DMS114 treated with DMSO at 0.1 percent for 48 hours (cell line): Measurements from ENCODE around the gene SCN1A.

Experiments
- DNase-seq: peaks from one replicate; lab custom pipeline; 2025; ENCODE audit not compliant: unreplicated experiment; lab: John Stamatoyannopoulos, UW

The SCN1A gene

GRCh38 chr2:166082736-166083135 lies 45.1 kb downstream of the SCN1A start:
- no peak for DNase-seq

- DNase-seq, result no peak
Observed at GRCh38 chr2:166081852-166082251, 46.0 kb downstream of the SCN1A start.

DNA sequence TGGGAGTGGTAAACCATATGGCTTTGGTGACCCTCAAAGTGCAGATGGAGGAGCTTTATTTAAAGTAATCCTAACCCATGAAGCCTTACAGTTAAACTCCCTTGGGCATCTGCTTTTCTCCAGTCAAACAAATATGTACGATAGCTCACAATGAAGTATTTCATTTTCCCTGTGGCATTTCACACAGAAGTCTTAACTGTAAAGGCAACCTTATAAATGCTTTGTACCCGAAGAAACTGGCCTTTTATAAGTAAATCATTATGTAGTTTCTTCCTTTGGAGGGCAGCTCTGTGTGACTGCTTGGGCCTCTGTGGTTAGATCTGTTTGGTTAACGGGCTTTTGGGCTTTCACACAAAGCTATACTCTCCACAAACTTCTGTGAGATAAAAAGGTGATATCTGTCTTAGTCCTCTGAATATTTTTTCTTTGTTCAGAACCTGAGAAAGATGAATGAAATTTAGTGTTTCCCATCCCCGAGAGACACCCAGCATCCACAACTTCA lies 46.6 kb downstream of the SCN1A start:
- DNase-seq, result no peak

GRCh38 chr2:166074430-166074829 lies 53.4 kb downstream of the SCN1A start:
- DNase-seq, result no peak

GRCh38 chr2:166074011-166074410 lies 53.8 kb downstream of the SCN1A start:
- DNase-seq, result no peak

- DNase-seq, result no peak
Observed at GRCh38 chr2:166070231-166070630, 57.6 kb downstream of the SCN1A start.

GRCh38 chr2:166068981-166069380 lies 58.8 kb downstream of the SCN1A start:
- DNase-seq, result no peak

DNA sequence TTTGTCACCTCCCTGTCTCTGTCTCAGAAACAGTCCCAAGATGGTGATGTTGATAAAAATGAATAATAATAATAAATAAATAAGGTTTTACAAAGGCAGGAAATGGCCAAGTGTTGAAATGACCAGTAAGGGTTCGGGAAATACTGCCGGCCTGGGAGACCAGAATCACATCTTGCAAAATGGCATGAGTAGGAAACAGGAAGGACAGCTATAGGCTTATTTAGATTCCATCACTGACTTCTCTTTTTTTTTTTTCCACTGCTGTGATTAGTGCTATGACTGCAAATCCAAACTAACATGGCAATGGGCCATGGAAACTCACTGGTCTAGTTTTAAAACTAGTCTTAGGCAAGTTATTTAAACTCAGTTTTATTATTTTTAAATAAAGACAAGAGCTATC lies 60.6 kb downstream of the SCN1A start:
- DNase-seq, result no peak

- no peak for DNase-seq
Observed at GRCh38 chr2:166060191-166060590, 67.6 kb downstream of the SCN1A start.

DNA sequence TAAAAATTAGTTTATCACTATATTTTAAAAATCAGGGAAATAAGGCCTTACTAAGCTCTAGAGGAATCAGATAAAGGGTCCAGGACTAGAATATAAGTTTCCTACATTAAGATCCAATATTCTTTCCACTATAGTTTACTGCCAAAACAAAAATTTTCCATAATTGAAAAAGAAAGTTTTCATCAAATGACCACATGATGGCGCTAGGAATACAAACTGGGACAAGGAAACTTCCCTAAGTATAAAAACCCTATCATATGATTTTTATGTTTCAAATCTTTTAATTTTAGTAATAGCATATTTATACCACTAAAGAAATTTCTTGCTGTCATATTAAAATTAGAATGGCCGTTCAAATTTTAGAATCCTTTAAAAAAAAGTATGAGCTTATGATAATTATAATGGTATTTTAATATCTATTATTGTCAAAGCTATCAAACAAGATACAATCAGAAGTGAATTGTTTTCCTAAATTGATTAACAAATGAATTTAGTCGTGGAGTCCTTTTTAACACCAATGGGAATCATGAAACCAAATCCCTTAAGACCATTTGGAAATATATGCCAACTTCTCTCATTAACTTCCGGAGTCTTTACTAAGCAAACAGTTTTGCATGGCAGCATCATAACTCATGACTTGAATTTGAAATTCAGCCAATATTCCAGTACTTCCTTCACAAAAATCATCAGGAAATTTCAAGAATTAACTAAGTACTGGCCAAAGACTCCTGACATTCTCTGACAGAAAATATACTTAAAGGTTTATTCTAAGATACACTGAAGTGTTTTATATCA lies 70.3 kb downstream of the SCN1A start:
- no peak for DNase-seq

- DNase-seq, result no peak
Observed at GRCh38 chr2:166044853-166045483, 82.9 kb downstream of the SCN1A start.

- no peak for DNase-seq
Observed at GRCh38 chr2:166042768-166043390, 84.9 kb downstream of the SCN1A start.

GRCh38 chr2:166042356-166042755 lies 85.5 kb downstream of the SCN1A start:
- no peak for DNase-seq

DNA sequence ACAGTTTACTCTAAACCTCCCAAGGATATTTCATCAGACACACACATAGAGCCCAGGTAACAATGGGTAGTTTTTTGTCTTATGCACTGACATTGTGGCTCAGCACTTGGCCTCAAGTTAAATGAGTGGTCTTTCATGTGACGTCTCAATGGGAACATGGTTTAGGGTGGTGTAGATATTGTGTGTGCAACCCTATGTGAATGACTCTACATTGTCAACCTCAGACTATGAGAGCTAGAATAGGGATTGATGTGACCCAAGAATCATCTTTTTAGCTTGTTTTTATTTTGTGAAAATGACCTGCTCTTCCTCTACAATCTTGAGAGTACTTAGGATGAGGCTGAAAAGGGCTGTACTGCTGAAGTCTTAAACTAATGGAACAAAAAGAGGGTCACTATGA lies 86.2 kb downstream of the SCN1A start:
- DNase-seq, result no peak

GRCh38 chr2:166032361-166032760 lies 95.5 kb downstream of the SCN1A start:
- DNase-seq, result no peak

GRCh38 chr2:166031054-166031453 lies 96.8 kb downstream of the SCN1A start:
- DNase-seq, result no peak

- DNase-seq, result no peak
Observed at GRCh38 chr2:166025313-166025712, 102.5 kb downstream of the SCN1A start.

GRCh38 chr2:166017208-166017607 lies 110.6 kb downstream of the SCN1A start:
- DNase-seq, result no peak

DNA sequence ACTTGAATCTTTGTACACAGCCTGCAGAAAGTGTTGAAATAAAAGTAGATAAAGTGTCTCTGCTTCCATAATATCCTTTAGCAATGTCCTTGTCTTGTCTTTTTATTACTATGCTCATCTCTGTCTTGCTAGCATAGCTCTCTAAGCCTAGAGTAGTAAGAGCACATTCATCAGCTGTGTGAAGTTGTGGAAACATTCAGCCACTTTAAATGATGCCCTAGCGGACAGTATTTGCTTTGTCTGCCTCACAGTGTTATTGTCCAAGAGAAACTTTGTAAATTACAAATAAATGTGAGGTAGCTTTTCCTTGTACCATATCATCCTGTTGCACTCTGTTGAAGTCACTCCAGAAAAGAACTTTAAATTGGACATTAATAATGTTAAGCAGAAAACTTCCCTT lies 113.9 kb downstream of the SCN1A start:
- no peak for DNase-seq

DNA sequence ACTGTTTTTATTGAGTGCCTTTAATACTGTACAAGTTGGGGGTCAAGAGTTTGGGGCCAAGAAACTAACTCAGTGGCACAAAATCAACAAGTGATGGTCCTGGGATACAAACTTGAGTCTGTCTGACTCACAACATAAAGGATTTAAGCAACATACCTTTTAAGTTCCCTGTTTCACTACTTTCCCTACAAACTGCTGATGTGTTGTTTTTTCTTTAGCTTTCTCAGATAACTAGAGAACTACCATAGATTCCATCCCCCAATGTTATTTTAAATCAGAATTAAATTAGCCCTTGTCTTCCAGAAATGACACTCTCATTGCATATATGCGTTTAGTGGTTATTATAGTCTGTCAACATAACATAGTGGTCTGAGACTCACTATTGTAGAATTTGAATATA lies 116.2 kb downstream of the SCN1A start:
- DNase-seq, result no peak

GRCh38 chr2:166000401-166000800 lies 127.4 kb downstream of the SCN1A start:
- no peak for DNase-seq

DNA sequence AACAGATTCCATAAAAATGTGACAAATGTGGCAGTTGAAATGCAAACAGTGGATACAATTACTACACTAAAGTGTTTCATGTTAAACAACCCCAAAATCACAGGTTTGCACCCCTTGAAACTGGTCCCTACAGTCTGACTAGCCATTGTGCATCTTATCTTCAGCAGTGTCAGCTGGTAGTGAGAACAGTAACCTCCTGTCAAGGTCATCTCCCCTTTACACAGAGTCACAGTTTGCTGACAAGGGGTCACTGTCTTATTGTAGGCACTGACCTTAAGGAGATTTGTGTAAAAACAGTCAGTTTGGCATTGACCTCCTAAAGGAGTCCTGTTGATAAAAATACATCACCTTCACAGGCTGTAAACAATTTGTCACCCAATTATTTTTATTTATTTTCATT lies 137.0 kb downstream of the SCN1A start:
- no peak for DNase-seq
